Aorta (tissue), 5 donors: ENCODE data around the gene RWDD3. TPM values are rescaled to one million over a fixed set of nuclear protein-coding genes. Genes with fewer than 3 reads are reported as not detected.

Experiments
- ATAC-seq: fragments of 200-7000 bp; cut with Tn5 transposase; one replicate; pipeline ENCODE4 v1.9.1; 2022; ENCODE audit warnings: moderate library complexity; ENCODE audit not compliant: low FRiP score
- DNase-seq, 2 donors: peaks; one replicate each; pipeline ENCODE4 v3.0.0-alpha.2; 2020
- H3K27ac ChIP-seq, 2 donors: one replicate each; pipeline ENCODE4 v1.5.1; 2013; ENCODE audit warnings: low read length in 2 of 2, mild to moderate bottlenecking in 2 of 2, moderate library complexity in 2 of 2, control low read depth in 1 of 2, inconsistent platforms in 1 of 2, low read depth in 1 of 2
- H3K27me3 ChIP-seq, 2 donors: one replicate each; pipeline ENCODE4 v1.6.1; 2013; ENCODE audit warnings: control low read depth in 1 of 2, low read length in 1 of 2, mild to moderate bottlenecking in 1 of 2, moderate library complexity in 1 of 2; ENCODE audit not compliant: insufficient read depth in 2 of 2, control insufficient read depth in 1 of 2
- H3K36me3 ChIP-seq, 2 donors: one replicate each; pipeline ENCODE4 v1.6.1; 2013; ENCODE audit warnings: control low read depth in 1 of 2, low read length in 1 of 2, mild to moderate bottlenecking in 1 of 2; ENCODE audit not compliant: insufficient read depth in 2 of 2, control insufficient read depth in 1 of 2
- H3K4me1 ChIP-seq, 2 donors: one replicate each; pipeline ENCODE4 v1.6.1; 2013; ENCODE audit warnings: low read length in 2 of 2, control low read depth in 1 of 2, mild to moderate bottlenecking in 1 of 2, moderate library complexity in 1 of 2; ENCODE audit not compliant: insufficient read depth in 2 of 2, control insufficient read depth in 1 of 2
- H3K4me3 ChIP-seq, 2 donors: one replicate each; pipeline ENCODE4 v1.5.1; 2013; ENCODE audit warnings: low read length in 2 of 2, control low read depth in 1 of 2, mild to moderate bottlenecking in 1 of 2
- H3K9me3 ChIP-seq: one replicate; pipeline ENCODE4 v1.6.1; 2013; ENCODE audit warnings: mild to moderate bottlenecking, low read length; ENCODE audit not compliant: control insufficient read depth
- WGBS, 2 donors: extraction: QIAGEN DNeasy Blood & Tissue Kit; methylation state at CpG; one replicate each; pipeline ENCODE4 v1.1.7; 2013; 5-methylcytosine and 5-hydroxymethylcytosine counted together
- intact Hi-C, 2 donors: fragments of 100-400 bp; cut with DNase I; formaldehyde crosslinking; loops; one replicate each; pipeline versions ENCODE4 v1.14.2 to v1.15.0; 2022
- long read RNA-seq, 2 donors: library from polyadenylated mRNA; unstranded; transcript quantifications; one replicate each; pipeline ENCODE4 v2.0.0, GENCODE V29; 2020 to 2021
- polyA plus RNA-seq, 2 donors: library from polyadenylated mRNA; stranded (reverse); fragments of 200-250 nt; gene quantifications; one replicate each; pipeline ENCODE4 v1.2.3, GENCODE V29; 2013
- total RNA-seq, 2 donors: library from RNA; stranded (reverse); fragmentation: NEBNext Ultra II Directional; extraction: Animal tissue kit (Norgen Biotek cat#: 25700); gene quantifications; one replicate each; pipeline ENCODE4 v1.2.1, GENCODE V29; 2021
- donor health status: healthy with polysubstance abuse.
- donor health status: Bipolar disorder and iron deficiency.
- donor health status: DM: no; HTN: no; CAD: no.
- donor health status: DM: no; HTN: no; CAD: no.
- donor health status: DM: yes; HTN: yes; CAD: no.

RWDD3 gene
- 10 to 100 TPM; 16.7 to 18.3 TPM for total RNA-seq
- polyA plus RNA-seq = 10 to 100 TPM; 23.4 to 25.5 TPM
- long read RNA-seq, donor 1, partial matches to known transcripts = 2 of 17 reads
- long read RNA-seq, donor 1, other reads (novel, unspliced or antisense) = 10 of 17 reads
- long read RNA-seq, donor 2, partial matches to known transcripts = 3 of 13 reads
- long read RNA-seq, donor 2, other reads (novel, unspliced or antisense) = 8 of 13 reads

GRCh38 chr1:95233737-95234500, at the start of gene RWDD3:
Gene RWDD3 (plus strand): TSS chr1:95234210. CDS start chr1:95234231, 21 bp downstream.
- DNase-seq = peak; percentile 96 to 98
- H3K4me1 ChIP-seq = peaks cover 3 to 4% of the 10 kb centered on the region in 2 donors
- WGBS, 2 donors = 0 to 1% methylated on average over 47 to 71 of the region's 71 CpGs
- intact Hi-C loops = loop anchor here (2.0 to 10.0 kb wide), 5 partner anchors 117 to 309 kb away; partner anchors contain the start of genes TLCD4 (in 2 of the 2) and CNN3 (in 1 of the 2)
- no peaks in the 10 kb centered on the region for H3K36me3 ChIP-seq
- peak within 1 kb of the TSS; percentile 79 to 91 for H3K4me3 ChIP-seq
- peak within 1 kb of the TSS; percentile 50 to 85 for H3K27ac ChIP-seq
- ATAC-seq = peak; percentile 99
- no peaks in the 10 kb centered on the region for H3K9me3 ChIP-seq
- H3K27me3 ChIP-seq = no peaks in the 10 kb centered on the region

- ATAC-seq = no peak
- WGBS, 2 donors = 96 to 98% methylated on average over 4 of the region's 4 CpGs
Measured at GRCh38 chr1:95186149-95186548, 47.9 kb upstream of the RWDD3 start.

GRCh38 chr1:95193591-95193990, 40.4 kb upstream of the RWDD3 start:
- ATAC-seq = no peak

More at GRCh38 chr1:95186149-95186548, 47.9 kb upstream of the RWDD3 start:
- no peaks in the 10 kb centered on the region for H3K4me1 ChIP-seq
- no peak for DNase-seq
- H3K9me3 ChIP-seq = no peaks in the 10 kb centered on the region
- H3K27ac ChIP-seq = no peak overlapping the region
- intact Hi-C loops = no loop called here
- no peak overlapping the region for H3K4me3 ChIP-seq
- H3K36me3 ChIP-seq = peaks cover 2 to 3% of the 10 kb centered on the region in 2 donors
- no peaks in the 10 kb centered on the region for H3K27me3 ChIP-seq

GRCh38 chr1:95195046-95195445, 39.0 kb upstream of the RWDD3 start:
- intact Hi-C loops = no loop called here
- DNase-seq = no peak
- no peaks in the 10 kb centered on the region for H3K4me1 ChIP-seq
- no peaks in the 10 kb centered on the region for H3K36me3 ChIP-seq
- no peaks in the 10 kb centered on the region for H3K9me3 ChIP-seq
- no peak overlapping the region for H3K4me3 ChIP-seq
- no peak for ATAC-seq
- WGBS, 2 donors = 67 to 79% methylated on average over 3 of the region's 3 CpGs
- H3K27me3 ChIP-seq = no peaks in the 10 kb centered on the region
- no peak overlapping the region for H3K27ac ChIP-seq

More at GRCh38 chr1:95193591-95193990, 40.4 kb upstream of the RWDD3 start:
- H3K27me3 ChIP-seq = no peaks in the 10 kb centered on the region
- H3K36me3 ChIP-seq = no peaks in the 10 kb centered on the region
- no peak overlapping the region for H3K27ac ChIP-seq
- H3K9me3 ChIP-seq = no peaks in the 10 kb centered on the region
- DNase-seq = no peak
- H3K4me3 ChIP-seq = no peak overlapping the region
- intact Hi-C loops = no loop called here
- WGBS, 2 donors = 29 to 42% methylated on average over 1 of the region's 1 CpG
- H3K4me1 ChIP-seq = no peaks in the 10 kb centered on the region

- no peak overlapping the region for H3K27ac ChIP-seq
- no peak overlapping the region for H3K4me3 ChIP-seq
- H3K36me3 ChIP-seq = no peaks in the 10 kb centered on the region
- H3K9me3 ChIP-seq = no peaks in the 10 kb centered on the region
- no peaks in the 10 kb centered on the region for H3K4me1 ChIP-seq
- DNase-seq (no peak), ATAC-seq (peak; percentile 33)
- H3K27me3 ChIP-seq = no peaks in the 10 kb centered on the region
- intact Hi-C loops = no loop called here
Measured at GRCh38 chr1:95196017-95196416, 38.0 kb upstream of the RWDD3 start.

- Histone ChIP-seq H3K36me3 (no peaks in the 10 kb centered on the region), H3K4me1 (no peaks in the 10 kb centered on the region), H3K27me3 (no peaks in the 10 kb centered on the region), H3K9me3 (no peaks in the 10 kb centered on the region), H3K27ac (no peak overlapping the region), H3K4me3 (no peak overlapping the region)
- no peak for DNase-seq
- intact Hi-C loops = no loop called here
- WGBS, 2 donors = 33 to 56% methylated on average over 1 of the region's 1 CpG
- no peak for ATAC-seq
Measured at GRCh38 chr1:95197616-95198252, 36.3 kb upstream of the RWDD3 start.

- intact Hi-C loops = no loop called here
- Histone ChIP-seq H3K4me3 (no peak overlapping the region), H3K27me3 (no peaks in the 10 kb centered on the region), H3K9me3 (no peaks in the 10 kb centered on the region), H3K4me1 (peaks cover 0 to 4% of the 10 kb centered on the region in 2 donors), H3K27ac (no peak overlapping the region), H3K36me3 (no peaks in the 10 kb centered on the region)
- DNase-seq (no peak), ATAC-seq (no peak)
Measured at GRCh38 chr1:95201905-95202304, 32.1 kb upstream of the RWDD3 start.

- ATAC-seq (no peak), DNase-seq (no peak)
- H3K4me3 ChIP-seq = no peak overlapping the region
- no peaks in the 10 kb centered on the region for H3K36me3 ChIP-seq
- no peak overlapping the region for H3K27ac ChIP-seq
- WGBS, 2 donors = 0 to 7% methylated on average over 1 of the region's 1 CpG
- no peaks in the 10 kb centered on the region for H3K9me3 ChIP-seq
- peaks cover 0 to 4% of the 10 kb centered on the region in 2 donors for H3K4me1 ChIP-seq
- no peaks in the 10 kb centered on the region for H3K27me3 ChIP-seq
- intact Hi-C loops = no loop called here
Measured at GRCh38 chr1:95203908-95204437, 30.0 kb upstream of the RWDD3 start.
